ENCODE results near the gene ARHGAP23. TPM values are rescaled to one million over a fixed set of nuclear protein-coding genes. Genes with fewer than 3 reads are reported as not detected.

The ARHGAP23 gene
- total RNA-seq, 2 experiments from 2014 or later, result 0.73 TPM; not detected in 1

- peaks cover 41 to 42% of the 10 kb centered on the region in 2 experiments for H3K27me3 ChIP-seq (ENCODE audit: control insufficient read depth in 1 of 2, insufficient read depth in 2 of 2, low read length in 2 of 2)
- no peaks in the 10 kb centered on the region for H3K36me3 Mint-ChIP-seq (ENCODE audit: low read depth)
- no peak overlapping the region for H3K4me3 ChIP-seq (ENCODE audit: low read length)
- no peak for ATAC-seq (ENCODE audit: poor library complexity)
- POLR2A ChIA-PET, result no interaction called here
- no peak overlapping the region for H3K27ac Mint-ChIP-seq
- H3K9me3 ChIP-seq (ENCODE audit: control insufficient read depth in 1 of 2, insufficient read depth in 1 of 2, low read length in 2 of 2), result peaks cover 0 to 5% of the 10 kb centered on the region in 2 experiments
- H3K36me3 ChIP-seq (ENCODE audit: insufficient read depth, low read length), result no peaks in the 10 kb centered on the region
- H3K27me3 Mint-ChIP-seq, result peaks cover 64% of the 10 kb centered on the region
- no peaks in the 10 kb centered on the region for H3K9me3 Mint-ChIP-seq
- intact Hi-C loops (cut with DNase I, micrococcal nuclease), result no loop called here
- no peak overlapping the region for H3K27ac ChIP-seq (ENCODE audit: low read depth in 1 of 2, low read length in 2 of 2)
- CTCF ChIA-PET, result interaction anchor here (0.6 to 2.3 kb wide), 6 partner anchors 8 to 645 kb away, joined by 3 to 10 read pairs (median 4); no protein-coding TSS in a partner anchor
- DNase-seq, result no peak
- peaks cover 16% of the 10 kb centered on the region for H3K4me1 Mint-ChIP-seq (ENCODE audit: low read depth)
- no peak overlapping the region for H3K4me3 Mint-ChIP-seq
- TF ChIP-seq CTCF (IDR thresholded peaks at IDR 0.05), result no peak
- peaks cover 20% of the 10 kb centered on the region for H3K4me1 ChIP-seq (ENCODE audit: insufficient read depth, low read length)
Observed at GRCh38 chr17:38424297-38424972, 3.8 kb upstream of the ARHGAP23 start.

- H3K4me3 Mint-ChIP-seq, result no peak overlapping the region
- H3K9me3 ChIP-seq (ENCODE audit: control insufficient read depth in 1 of 2, insufficient read depth in 1 of 2, low read length in 2 of 2), result no peaks in the 10 kb centered on the region
- H3K36me3 Mint-ChIP-seq (ENCODE audit: low read depth), result no peaks in the 10 kb centered on the region
- peaks cover 20% of the 10 kb centered on the region for H3K4me1 Mint-ChIP-seq (ENCODE audit: low read depth)
- ATAC-seq (ENCODE audit: poor library complexity), result no peak
- intact Hi-C loops (cut with DNase I, micrococcal nuclease), result no loop called here
- peaks cover 37 to 40% of the 10 kb centered on the region in 2 experiments for H3K27me3 ChIP-seq (ENCODE audit: control insufficient read depth in 1 of 2, insufficient read depth in 2 of 2, low read length in 2 of 2)
- H3K36me3 ChIP-seq (ENCODE audit: insufficient read depth, low read length), result no peaks in the 10 kb centered on the region
- no peak for TF ChIP-seq CTCF (IDR thresholded peaks at IDR 0.05)
- no peak for DNase-seq
- ChIA-PET CTCF (interaction anchor here (2.3 kb wide), 1 partner anchor 76 kb away, joined by 10 read pairs; no protein-coding TSS in a partner anchor), POLR2A (no interaction called here)
- H3K27ac Mint-ChIP-seq, result no peak overlapping the region
- H3K4me3 ChIP-seq (ENCODE audit: low read length), result no peak overlapping the region
- H3K9me3 Mint-ChIP-seq, result no peaks in the 10 kb centered on the region
- H3K27ac ChIP-seq (ENCODE audit: low read depth in 1 of 2, low read length in 2 of 2), result no peak overlapping the region
- peaks cover 18% of the 10 kb centered on the region for H3K4me1 ChIP-seq (ENCODE audit: insufficient read depth, low read length)
- H3K27me3 Mint-ChIP-seq, result peaks cover 58% of the 10 kb centered on the region
Observed at GRCh38 chr17:38425031-38425430, 3.2 kb upstream of the ARHGAP23 start.

- H3K27me3 ChIP-seq (ENCODE audit: control insufficient read depth in 1 of 2, insufficient read depth in 2 of 2, low read length in 2 of 2), result peaks cover 32 to 33% of the 10 kb centered on the region in 2 experiments
- no peaks in the 10 kb centered on the region for H3K9me3 ChIP-seq (ENCODE audit: control insufficient read depth in 1 of 2, insufficient read depth in 1 of 2, low read length in 2 of 2)
- intact Hi-C loops (cut with DNase I, micrococcal nuclease), result no loop called here
- Mint-ChIP-seq H3K27me3 (peaks cover 51% of the 10 kb centered on the region), H3K27ac (no peak overlapping the region), H3K4me1 (ENCODE audit: low read depth) (peaks cover 20% of the 10 kb centered on the region), H3K9me3 (no peaks in the 10 kb centered on the region), H3K36me3 (ENCODE audit: low read depth) (no peaks in the 10 kb centered on the region), H3K4me3 (peak overlapping the region; percentile 67)
- DNase-seq, result no peak
- TF ChIP-seq CTCF (IDR thresholded peaks at IDR 0.05), result no peak
- CTCF ChIA-PET, result no interaction called here
- no peak overlapping the region for H3K4me3 ChIP-seq (ENCODE audit: low read length)
- POLR2A ChIA-PET, result no interaction called here
- ATAC-seq (ENCODE audit: poor library complexity), result no peak
- no peak overlapping the region for H3K27ac ChIP-seq (ENCODE audit: low read depth in 1 of 2, low read length in 2 of 2)
- H3K36me3 ChIP-seq (ENCODE audit: insufficient read depth, low read length), result no peaks in the 10 kb centered on the region
- peaks cover 18% of the 10 kb centered on the region for H3K4me1 ChIP-seq (ENCODE audit: insufficient read depth, low read length)
Observed at GRCh38 chr17:38425744-38426143, 2.5 kb upstream of the ARHGAP23 start.

Data from CD4-positive, alpha-beta T cell (primary cell).